ENCODE measurements around the gene ADGRL3. TPM values are rescaled to one million over a fixed set of nuclear protein-coding genes. Genes with fewer than 3 reads are reported as not detected.

Gene ADGRL3
- total RNA-seq, 1 donor from 2014 or later, result 93.6 TPM

DNA sequence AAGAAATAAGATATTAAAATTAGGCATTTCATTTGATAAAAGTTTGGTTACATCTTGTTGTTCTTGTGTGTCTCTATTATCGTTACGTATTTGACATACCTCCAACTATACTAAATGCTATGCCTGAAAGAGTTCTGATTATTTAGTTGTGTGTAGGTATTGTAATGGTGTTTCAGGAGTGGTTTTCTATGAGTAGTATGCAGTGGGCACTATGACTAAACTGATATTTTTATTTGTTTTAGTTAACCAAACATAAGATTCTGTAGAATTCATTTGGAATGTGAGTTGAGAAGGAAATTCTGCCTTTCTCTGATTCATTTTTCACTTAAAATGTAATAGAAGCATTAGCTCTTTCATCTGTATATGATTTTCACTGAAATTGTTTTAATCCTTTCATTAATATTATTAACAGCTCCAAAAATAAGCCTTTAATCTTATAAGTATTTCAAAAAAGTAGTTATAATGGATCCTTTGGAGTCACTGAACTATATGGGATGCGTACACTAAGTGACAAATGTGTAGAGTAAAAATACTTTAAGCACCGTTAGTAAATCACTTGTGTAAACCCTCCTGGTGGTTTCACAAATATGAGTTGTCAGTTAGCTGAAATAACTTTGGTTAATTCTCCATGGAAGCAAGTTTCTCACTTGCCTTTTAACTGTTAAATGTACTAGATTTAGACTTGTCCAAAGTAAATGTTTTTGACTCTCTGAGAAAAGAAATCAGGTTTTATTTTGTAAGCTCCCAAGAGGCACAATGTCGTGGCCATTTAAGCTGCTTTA lies 388.7 kb downstream of the ADGRL3 start:
- peaks cover 10% of the 10 kb centered on the region for H3K36me3 ChIP-seq
- DNase-seq (ENCODE audit: low spot score), result no peak
- H3F3A ChIP-seq (ENCODE audit: low read depth), result no peaks in the 10 kb centered on the region
- peak overlapping the region; percentile 5 for H3K27ac ChIP-seq
- H3K27me3 ChIP-seq, result no peaks in the 10 kb centered on the region
- no peaks in the 10 kb centered on the region for H3K4me1 ChIP-seq
- no peak overlapping the region for H3K4me2 ChIP-seq
- Mint-ChIP-seq H3K4me1 (peaks cover 10% of the 10 kb centered on the region), H3K36me3 (peaks cover 19% of the 10 kb centered on the region), H3K27ac (no peak overlapping the region), H3K27me3 (ENCODE audit: insufficient read depth, low read depth) (no peaks in the 10 kb centered on the region), H3K9me3 (no peaks in the 10 kb centered on the region), H3K4me3 (no peak overlapping the region)
- no peaks in the 10 kb centered on the region for H3K9me3 ChIP-seq (ENCODE audit: low read depth)
- no peak overlapping the region for H3K9ac ChIP-seq
- no peak overlapping the region for H3K4me3 ChIP-seq
- H4K20me1 ChIP-seq (ENCODE audit: low read depth), result no peaks in the 10 kb centered on the region
- TF ChIP-seq, protein P1, sequence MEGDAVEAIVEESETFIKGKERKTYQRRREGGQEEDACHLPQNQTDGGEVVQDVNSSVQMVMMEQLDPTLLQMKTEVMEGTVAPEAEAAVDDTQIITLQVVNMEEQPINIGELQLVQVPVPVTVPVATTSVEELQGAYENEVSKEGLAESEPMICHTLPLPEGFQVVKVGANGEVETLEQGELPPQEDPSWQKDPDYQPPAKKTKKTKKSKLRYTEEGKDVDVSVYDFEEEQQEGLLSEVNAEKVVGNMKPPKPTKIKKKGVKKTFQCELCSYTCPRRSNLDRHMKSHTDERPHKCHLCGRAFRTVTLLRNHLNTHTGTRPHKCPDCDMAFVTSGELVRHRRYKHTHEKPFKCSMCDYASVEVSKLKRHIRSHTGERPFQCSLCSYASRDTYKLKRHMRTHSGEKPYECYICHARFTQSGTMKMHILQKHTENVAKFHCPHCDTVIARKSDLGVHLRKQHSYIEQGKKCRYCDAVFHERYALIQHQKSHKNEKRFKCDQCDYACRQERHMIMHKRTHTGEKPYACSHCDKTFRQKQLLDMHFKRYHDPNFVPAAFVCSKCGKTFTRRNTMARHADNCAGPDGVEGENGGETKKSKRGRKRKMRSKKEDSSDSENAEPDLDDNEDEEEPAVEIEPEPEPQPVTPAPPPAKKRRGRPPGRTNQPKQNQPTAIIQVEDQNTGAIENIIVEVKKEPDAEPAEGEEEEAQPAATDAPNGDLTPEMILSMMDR (IDR thresholded peaks at IDR 0.05), result no peak
- TF ChIP-seq EZH2phosphoT487 (IDR thresholded peaks at IDR 0.05) (no peak), EZH2 (IDR thresholded peaks at IDR 0.05) (no peak)
- no peaks in the 10 kb centered on the region for H3K79me2 ChIP-seq (ENCODE audit: low read depth)
- H2AFZ ChIP-seq (replicated peaks), result no peak overlapping the region

DNA sequence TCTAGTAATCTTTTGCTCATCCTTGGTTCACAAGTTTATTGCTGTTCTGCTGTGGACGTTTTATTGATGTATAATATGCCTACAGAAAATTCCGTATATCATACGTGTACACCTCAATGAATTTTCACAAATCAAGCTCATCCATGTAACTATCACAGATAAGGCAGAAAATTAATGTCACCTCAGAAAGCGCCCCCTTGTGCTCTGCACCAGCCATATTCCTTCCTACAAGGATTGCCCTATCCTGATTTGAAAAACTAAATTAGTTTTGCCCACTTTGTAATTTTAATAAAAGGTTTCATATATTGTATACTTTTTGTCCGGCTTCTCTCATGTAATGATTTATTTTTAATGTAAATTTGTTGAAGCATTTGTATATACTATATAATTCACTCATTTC lies 390.8 kb downstream of the ADGRL3 start:
- H3K4me1 Mint-ChIP-seq, result no peaks in the 10 kb centered on the region
- Histone ChIP-seq H3K79me2 (ENCODE audit: low read depth) (no peaks in the 10 kb centered on the region), H3K27ac (no peak overlapping the region), H2AFZ (replicated peaks) (no peak overlapping the region), H3K4me2 (no peak overlapping the region), H3K36me3 (peaks cover 10% of the 10 kb centered on the region), H3K4me3 (no peak overlapping the region), H3K9me3 (ENCODE audit: low read depth) (no peaks in the 10 kb centered on the region), H3K27me3 (no peaks in the 10 kb centered on the region), H3K9ac (no peak overlapping the region), H3K4me1 (no peaks in the 10 kb centered on the region), H4K20me1 (ENCODE audit: low read depth) (no peaks in the 10 kb centered on the region), H3F3A (ENCODE audit: low read depth) (no peaks in the 10 kb centered on the region)
- peaks cover 27% of the 10 kb centered on the region for H3K36me3 Mint-ChIP-seq
- H3K27ac Mint-ChIP-seq, result no peak overlapping the region
- no peak for DNase-seq (ENCODE audit: low spot score)
- H3K27me3 Mint-ChIP-seq (ENCODE audit: insufficient read depth, low read depth), result no peaks in the 10 kb centered on the region
- TF ChIP-seq EZH2phosphoT487 (IDR thresholded peaks at IDR 0.05), result no peak
- TF ChIP-seq, protein P1 (IDR thresholded peaks at IDR 0.05), result peak; percentile 57
- no peak overlapping the region for H3K4me3 Mint-ChIP-seq
- H3K9me3 Mint-ChIP-seq, result no peaks in the 10 kb centered on the region

DNA sequence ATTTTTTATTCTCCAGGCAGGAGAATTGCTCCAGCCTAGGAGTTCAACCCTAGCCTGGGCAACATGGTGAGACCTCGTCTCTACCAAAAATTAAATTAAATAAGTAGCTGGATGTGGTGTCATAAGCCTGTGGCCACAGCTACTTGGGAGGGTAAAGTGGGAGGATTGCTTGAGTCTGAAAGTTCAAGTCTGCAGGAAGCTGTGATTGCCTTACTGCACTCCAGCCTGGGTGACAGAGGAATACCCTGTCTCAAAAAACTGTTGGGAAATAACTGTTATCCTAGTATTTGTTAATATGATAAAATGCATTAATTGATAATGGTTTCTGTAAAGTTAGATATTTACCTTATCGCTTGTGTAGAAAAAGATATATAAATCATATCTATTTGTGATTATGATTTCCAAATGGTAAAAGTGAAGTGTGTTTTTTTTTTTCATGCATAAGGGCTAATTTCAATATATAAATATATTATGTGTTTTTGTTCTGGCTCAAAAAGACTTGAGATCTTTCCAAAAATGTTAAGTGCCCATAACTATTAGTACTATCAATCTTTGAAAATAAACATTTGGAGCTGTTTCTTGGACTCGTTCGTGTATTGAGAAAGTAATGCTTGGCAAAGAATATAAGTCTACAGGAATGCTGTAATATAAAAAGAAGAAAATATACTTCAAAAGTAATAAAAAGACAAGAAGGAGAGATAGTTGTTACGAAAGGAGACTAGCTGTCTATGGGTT lies 396.6 kb downstream of the ADGRL3 start:
- no peak for DNase-seq (ENCODE audit: low spot score)
- Mint-ChIP-seq H3K36me3 (peaks cover 22% of the 10 kb centered on the region), H3K27me3 (ENCODE audit: insufficient read depth, low read depth) (no peaks in the 10 kb centered on the region), H3K9me3 (no peaks in the 10 kb centered on the region), H3K27ac (no peak overlapping the region), H3K4me3 (no peak overlapping the region), H3K4me1 (no peaks in the 10 kb centered on the region)
- Histone ChIP-seq H3K9me3 (ENCODE audit: low read depth) (no peaks in the 10 kb centered on the region), H3K79me2 (ENCODE audit: low read depth) (no peaks in the 10 kb centered on the region), H3K27ac (no peak overlapping the region), H3K4me1 (no peaks in the 10 kb centered on the region), H3K9ac (no peak overlapping the region), H3K4me3 (no peak overlapping the region), H3F3A (ENCODE audit: low read depth) (no peaks in the 10 kb centered on the region), H4K20me1 (ENCODE audit: low read depth) (no peaks in the 10 kb centered on the region), H3K36me3 (no peaks in the 10 kb centered on the region), H3K4me2 (no peak overlapping the region), H3K27me3 (no peaks in the 10 kb centered on the region), H2AFZ (replicated peaks) (no peak overlapping the region)
- TF ChIP-seq, protein P1 (IDR thresholded peaks at IDR 0.05), result no peak
- TF ChIP-seq EZH2 (IDR thresholded peaks at IDR 0.05) (no peak), EZH2phosphoT487 (IDR thresholded peaks at IDR 0.05) (no peak)

Measured in neural progenitor cell (in vitro differentiated cells).